ENCODE measurements around the gene CLEC4E.

DNA sequence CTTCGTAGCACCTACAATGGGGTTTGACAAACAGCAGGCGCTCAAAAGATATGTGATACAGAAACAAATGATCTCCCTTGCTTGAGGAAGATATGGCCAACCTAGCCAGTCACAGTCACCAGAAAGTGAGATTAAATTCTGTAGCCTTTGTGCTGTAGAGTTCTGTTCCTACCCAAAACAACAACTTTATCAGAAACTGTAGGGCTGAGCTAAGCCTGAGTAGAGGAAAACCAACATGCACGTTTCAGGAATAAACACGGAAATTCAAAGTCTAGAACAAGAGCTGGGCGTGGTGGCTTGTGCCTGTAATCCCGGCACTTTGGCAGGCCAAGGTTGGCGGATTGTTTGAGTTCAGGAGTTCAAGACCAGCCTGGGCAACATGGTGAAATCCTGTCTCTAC, 49.0 kb upstream of the CLEC4E start:
- TF ChIP-seq, protein P1, sequence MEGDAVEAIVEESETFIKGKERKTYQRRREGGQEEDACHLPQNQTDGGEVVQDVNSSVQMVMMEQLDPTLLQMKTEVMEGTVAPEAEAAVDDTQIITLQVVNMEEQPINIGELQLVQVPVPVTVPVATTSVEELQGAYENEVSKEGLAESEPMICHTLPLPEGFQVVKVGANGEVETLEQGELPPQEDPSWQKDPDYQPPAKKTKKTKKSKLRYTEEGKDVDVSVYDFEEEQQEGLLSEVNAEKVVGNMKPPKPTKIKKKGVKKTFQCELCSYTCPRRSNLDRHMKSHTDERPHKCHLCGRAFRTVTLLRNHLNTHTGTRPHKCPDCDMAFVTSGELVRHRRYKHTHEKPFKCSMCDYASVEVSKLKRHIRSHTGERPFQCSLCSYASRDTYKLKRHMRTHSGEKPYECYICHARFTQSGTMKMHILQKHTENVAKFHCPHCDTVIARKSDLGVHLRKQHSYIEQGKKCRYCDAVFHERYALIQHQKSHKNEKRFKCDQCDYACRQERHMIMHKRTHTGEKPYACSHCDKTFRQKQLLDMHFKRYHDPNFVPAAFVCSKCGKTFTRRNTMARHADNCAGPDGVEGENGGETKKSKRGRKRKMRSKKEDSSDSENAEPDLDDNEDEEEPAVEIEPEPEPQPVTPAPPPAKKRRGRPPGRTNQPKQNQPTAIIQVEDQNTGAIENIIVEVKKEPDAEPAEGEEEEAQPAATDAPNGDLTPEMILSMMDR (optimal IDR thresholded peaks at IDR 0.05 in 1 of 3, IDR thresholded peaks at IDR 0.05 in 1 of 3, conservative IDR thresholded peaks at IDR 0.05 in 1 of 3; ENCODE audit: extremely low read depth in 1 of 3, insufficient read depth in 2 of 3, low read length in 3 of 3), result no peak
- no peak for TF ChIP-seq EZH2 (IDR thresholded peaks at IDR 0.05; ENCODE audit: low read length)

All from keratinocyte (primary cell).